ENCODE measurements around the gene TFE3. TPM values are rescaled to one million over a fixed set of nuclear protein-coding genes. Genes with fewer than 3 reads are reported as not detected.

Gene TFE3
- total and polyA plus RNA-seq, 10 of the 15 experiments (the other 5 are each of a cell fraction or from before 2014, with no cell fraction given) = 3.5 to 20.4 (median 11.6) TPM

GRCh38 chrX:49002091-49002935 is 40.8 kb downstream of the TFE3 start, which contains the start of gene GRIPAP1:
Gene GRIPAP1, minus strand, starts transcription at chrX:49002264. Its CDS starts 35 bp downstream, at chrX:49002229.
- no peaks in the 10 kb centered on the region for H3K27me3 ChIP-seq (replicated peaks in 1 of 2; ENCODE audit: control insufficient read depth in 2 of 2, insufficient read depth in 2 of 2, low read length in 1 of 2)
- no TSS peak for BruUV-seq (replicated peaks)
- no peaks in the 10 kb centered on the region; the same call in none of the 2 replicates for H3K4me1 ChIP-seq (ENCODE audit: control insufficient read depth, insufficient read depth, low read length)
- FAIRE-seq (peak; percentile 56), ATAC-seq (peak; percentile 82), DNase-seq (ENCODE audit: low read depth, low spot score) (peak; percentile 60)
- peaks cover 15% of the 10 kb centered on the region for H3K79me2 ChIP-seq (ENCODE audit: control insufficient read depth, insufficient read depth, low read length)
- peak within 1 kb of the TSS; percentile 87 for H3K27ac ChIP-seq (ENCODE audit: control insufficient read depth, insufficient read depth)
- intact Hi-C loops (cut with micrococcal nuclease; ENCODE audit: unreplicated experiment) = loop anchor here (2.0 to 5.0 kb wide), 2 partner anchors 40 to 44 kb away; partner anchors contain the start of gene TFE3
- H2AFZ ChIP-seq (ENCODE audit: control insufficient read depth, low read depth, low read length) = peak within 1 kb of the TSS; percentile 93
- ChIA-PET RAD21 (ENCODE audit: unreplicated experiment) (interaction anchor here (0.6 to 1.4 kb wide), 6 partner anchors 11 to 864 kb away, joined by 3 to 9 read pairs (median 4); no protein-coding TSS in a partner anchor), SMC1A (ENCODE audit: uncharacterized antibody, unreplicated experiment) (interaction anchor here (1.1 to 1.8 kb wide), 2 partner anchors 40 to 43 kb away, joined by 3 to 7 read pairs; no protein-coding TSS in a partner anchor), POLR2A (interaction anchor here (0.6 to 2.1 kb wide), 14 partner anchors 10 to 1432 kb away, joined by 3 to 19 read pairs (median 4); partner anchors contain the start of genes HDAC6, PLP2, PPP1R3F and PQBP1), CTCF (interaction anchor here (0.6 to 1.3 kb wide), 6 partner anchors 11 to 751 kb away, joined by 3 to 6 read pairs (median 3); no protein-coding TSS in a partner anchor)
- peak within 1 kb of the TSS; percentile 49 for H3K4me2 ChIP-seq (ENCODE audit: control insufficient read depth, insufficient read depth)
- no peaks in the 10 kb centered on the region; the same call in 1 of the 2 replicates for H4K20me1 ChIP-seq (ENCODE audit: control insufficient read depth, insufficient read depth)
- WGBS (ENCODE audit: insufficient coverage, insufficient replicate concordance, low lambda C conversion rate, missing lambda C conversion rate) = 23% methylated on average over 38 of the region's 38 CpGs
- peak within 1 kb of the TSS; percentile 62 for H3K4me3 ChIP-seq
- H3K36me3 ChIP-seq (ENCODE audit: control insufficient read depth in 2 of 2, insufficient read depth in 2 of 2, low read length in 1 of 2) = peaks cover 0 to 8% of the 10 kb centered on the region in 2 experiments; a peak in 2 of 4 replicates
- in situ Hi-C loops (cut with MboI) = no loop called here
- peak within 1 kb of the TSS; percentile 85 for H3K9ac ChIP-seq (ENCODE audit: control insufficient read depth, insufficient read depth, low read length)
- H3K9me3 ChIP-seq (replicated peaks; ENCODE audit: control insufficient read depth, insufficient read depth, low read length) = no peaks in the 10 kb centered on the region
- TF ChIP-seq STAT1 (conservative IDR thresholded peaks at IDR 0.05) = no peak
- TF ChIP-seq ZBED1 (IDR thresholded peaks at IDR 0.05; ENCODE audit: borderline replicate concordance) = no peak
- TF ChIP-seq BRCA1 (IDR thresholded peaks at IDR 0.05; ENCODE audit: low read depth, low read length) = no peak
- TF ChIP-seq CBX3 (IDR thresholded peaks at IDR 0.05; ENCODE audit: borderline replicate concordance, low read depth) = no peak
- TF ChIP-seq ZBTB11 (CRISPR knock-in tag; IDR thresholded peaks at IDR 0.05) = no peak
- no peak for TF ChIP-seq STAT3 (IDR thresholded peaks at IDR 0.05; ENCODE audit: low read depth, low read length)
- TF ChIP-seq FOXM1 (IDR thresholded peaks at IDR 0.05; ENCODE audit: low read depth, low read length) = peak; percentile 41; the same call in 1 of the 2 replicates
- peak; percentile 99 for TF ChIP-seq TAF1 (IDR thresholded peaks at IDR 0.05; ENCODE audit: borderline replicate concordance, low read depth, low read length)
- no peak for TF ChIP-seq IRF5 (IDR thresholded peaks at IDR 0.05; ENCODE audit: borderline replicate concordance)
- no peak for TF ChIP-seq POU2F2 (IDR thresholded peaks at IDR 0.05; ENCODE audit: borderline replicate concordance, low read depth, low read length)
- no peak for TF ChIP-seq ZBTB4 (CRISPR knock-in tag; IDR thresholded peaks at IDR 0.05)
- TF ChIP-seq CREM (IDR thresholded peaks at IDR 0.05; ENCODE audit: low read depth) = no peak; the same call in 1 of the 2 replicates
- 0 out of 2 replicates have a peak, but pooled peaks have one; percentile 19 for TF ChIP-seq RFX5 (IDR thresholded peaks at IDR 0.05; ENCODE audit: low read depth, low read length)
- no peak for TF ChIP-seq NBN (IDR thresholded peaks at IDR 0.05)
- TF ChIP-seq KAT2A (conservative IDR thresholded peaks at IDR 0.05; ENCODE audit: control insufficient read depth, low read depth, low read length) = no peak

Data from GM12878 (cell line).